ENCODE data around the gene PPP1R12B.

GRCh38 chr1:202516434-202516877 lies 168.0 kb downstream of the PPP1R12B start:
- TF ChIP-seq POLR2A (IDR thresholded peaks at IDR 0.05; ENCODE audit: low read depth, low read length) (no peak), POLR2AphosphoS5 (IDR thresholded peaks at IDR 0.05; ENCODE audit: low read depth, low read length) (no peak), TAF1 (IDR thresholded peaks at IDR 0.05; ENCODE audit: borderline replicate concordance, low read depth, low read length) (no peak)

Data from GM12892 (cell line).